D341Med (cell line): Measurements from ENCODE around the gene SCYL2.
"Not testable (repeated sequence)": the region's sequence is repeated elsewhere in the genome, so short reads cannot be mapped to it uniquely, and the experiment has no call there.

Experiments used
- DNase-seq: peaks from one replicate; pipeline ENCODE4 v3.0.0; 2012; ENCODE audit warnings: low spot score

Gene SCYL2

GRCh38 chr12:100266835-100267602 lies at the start of gene SCYL2, which contains the start of gene DEPDC4:
Gene SCYL2 (plus strand): TSS chr12:100267177. CDS start chr12:100282971, 15,794 bp downstream.
Gene DEPDC4 (minus strand): TSS chr12:100267079. CDS start chr12:100267076, 3 bp downstream.
- peak; percentile 95 for DNase-seq

GRCh38 chr12:100219328-100220109 lies 47.5 kb upstream of the SCYL2 start:
- no peak for DNase-seq

- DNase-seq: no peak
Measured at GRCh38 chr12:100221523-100221922, 45.5 kb upstream of the SCYL2 start.

GRCh38 chr12:100222173-100222572 lies 44.8 kb upstream of the SCYL2 start:
- not testable (repeated sequence) for DNase-seq

- no peak for DNase-seq
Measured at GRCh38 chr12:100225491-100225890, 41.5 kb upstream of the SCYL2 start.

- DNase-seq: peak; percentile 41
Measured at GRCh38 chr12:100229036-100229635, 37.8 kb upstream of the SCYL2 start.

- DNase-seq: no peak
Measured at GRCh38 chr12:100229876-100230275, 37.1 kb upstream of the SCYL2 start.

GRCh38 chr12:100231873-100232272 lies 35.1 kb upstream of the SCYL2 start:
- DNase-seq: not testable (repeated sequence)

- DNase-seq: no peak
Measured at GRCh38 chr12:100234166-100234565, 32.8 kb upstream of the SCYL2 start.

- DNase-seq: peak; percentile 50
Measured at GRCh38 chr12:100234591-100235304, 32.2 kb upstream of the SCYL2 start.

GRCh38 chr12:100238801-100239200 lies 28.2 kb upstream of the SCYL2 start:
- no peak for DNase-seq

GRCh38 chr12:100239589-100239988 lies 27.4 kb upstream of the SCYL2 start:
- DNase-seq: no peak

GRCh38 chr12:100243137-100243536 lies 23.8 kb upstream of the SCYL2 start:
- DNase-seq: no peak

GRCh38 chr12:100247765-100248164 lies 19.2 kb upstream of the SCYL2 start:
- no peak for DNase-seq

- DNase-seq: no peak
Measured at GRCh38 chr12:100248886-100249285, 18.1 kb upstream of the SCYL2 start.

GRCh38 chr12:100249941-100250340 lies 17.0 kb upstream of the SCYL2 start:
- DNase-seq: no peak

GRCh38 chr12:100251917-100252316 lies 15.1 kb upstream of the SCYL2 start:
- DNase-seq: no peak

- no peak for DNase-seq
Measured at GRCh38 chr12:100253437-100253836, 13.5 kb upstream of the SCYL2 start.

- DNase-seq: no peak
Measured at GRCh38 chr12:100254876-100255275, 12.1 kb upstream of the SCYL2 start.

- DNase-seq: no peak
Measured at GRCh38 chr12:100258127-100258526, 8.8 kb upstream of the SCYL2 start.

- DNase-seq: no peak
Measured at GRCh38 chr12:100263131-100263530, 3.8 kb upstream of the SCYL2 start.

- not testable (repeated sequence) for DNase-seq
Measured at GRCh38 chr12:100265107-100265506, 1.9 kb upstream of the SCYL2 start.
